Endothelial cell of umbilical vein (primary cell): ENCODE results near the gene INPP5K. TPM values are rescaled to one million over a fixed set of nuclear protein-coding genes. Genes with fewer than 3 reads are reported as not detected.

Experiments used
- BruUV-seq: library from RNA; stranded (reverse); fragments of 400-500 nt; replicated peaks from 2 replicates; lab custom pipeline; 2021; lab: Mats Ljungman, UMichigan
- CTCF ChIA-PET: fragments of 300-600, 350-600 bp; sonication (Branson Sonifier 250); formaldehyde crosslinking; loops from one replicate; lab custom pipeline; 2021; ENCODE audit warnings: antibody characterized with exemption, inconsistent platforms; lab: Charles Lee
- POLR2A ChIA-PET: fragments of 300-600, 350-600 bp; sonication (Branson Sonifier 250); formaldehyde crosslinking; loops from one replicate; lab custom pipeline; 2021; ENCODE audit warnings: antibody characterized with exemption, inconsistent platforms; lab: Charles Lee
- DNase-seq: peaks from one replicate; pipeline ENCODE4 v3.0.0-alpha.2; 2011; ENCODE audit warnings: low read depth, low spot score
- FAIRE-seq: peaks from 2 replicates; lab custom pipeline; 2011; peaks lifted over from hg19 to GRCh38; lab: Jason Lieb, UNC
- H2AFZ ChIP-seq: 2 replicates; pipeline ENCODE4 v1.6.0; 2012; ENCODE audit warnings: low read depth, low read length, control low read depth, inconsistent platforms
- H3K27ac ChIP-seq: 2 replicates; pipeline ENCODE4 v1.5.1; 2011; ENCODE audit warnings: low read depth, mild to moderate bottlenecking, control low read depth, low read length, moderate library complexity; ENCODE audit not compliant: insufficient read depth
- H3K27me3 ChIP-seq, 2 experiments: 2 replicates each; pipeline versions ENCODE4 v1.6.0 to v1.6.1; 2011; ENCODE audit warnings: low read length in 2 of 2, mixed read lengths in 1 of 2; ENCODE audit not compliant: control insufficient read depth in 2 of 2, insufficient read depth in 2 of 2
- H3K36me3 ChIP-seq, 2 experiments: 2 replicates in 1 of 2; 3 replicates in 1 of 2; pipeline ENCODE4 v1.5.1; 2011; ENCODE audit warnings: low read length in 2 of 2, mild to moderate bottlenecking in 1 of 2, moderate library complexity in 1 of 2; ENCODE audit not compliant: control insufficient read depth in 2 of 2, insufficient read depth in 2 of 2; ENCODE audit errors: extremely low read depth in 1 of 2
- H3K4me1 ChIP-seq: 3 replicates; pipeline ENCODE4 v1.5.1; 2011; ENCODE audit warnings: mild to moderate bottlenecking, low read length; ENCODE audit not compliant: control insufficient read depth, insufficient read depth; ENCODE audit errors: extremely low read depth
- H3K4me2 ChIP-seq: 2 replicates; pipeline ENCODE4 v1.6.1; 2011; ENCODE audit warnings: low read length, control low read depth, mixed read lengths; ENCODE audit not compliant: insufficient read depth
- H3K4me3 ChIP-seq, 3 experiments: fragments of 200-600 bp in 1 of 3; sonication (generic), shearing (Covaris generic) in 1 of 3; replicated peaks in 1 of 3; 2 replicates each; pipeline ENCODE4 v1.5.1; 2011 to 2016; ENCODE audit warnings: control low read depth in 3 of 3, low read length in 3 of 3, mild to moderate bottlenecking in 2 of 3, inconsistent platforms in 1 of 3, low read depth in 1 of 3, moderate library complexity in 1 of 3; ENCODE audit not compliant: insufficient read depth in 1 of 3
- H3K79me2 ChIP-seq: 2 replicates; pipeline ENCODE4 v1.6.0; 2012; ENCODE audit warnings: low read length, inconsistent platforms; ENCODE audit not compliant: control insufficient read depth, insufficient read depth
- H3K9ac ChIP-seq: replicated peaks from 2 replicates; pipeline ENCODE3; 2011; ENCODE audit warnings: low read length, control low read depth; ENCODE audit not compliant: insufficient read depth; ENCODE audit errors: extremely low read depth
- H3K9me1 ChIP-seq: replicated peaks from 3 replicates; pipeline ENCODE4 v1.6.0; 2011; ENCODE audit warnings: mild to moderate bottlenecking, low read length; ENCODE audit not compliant: control insufficient read depth, insufficient read depth; ENCODE audit errors: extremely low read depth
- H3K9me3 ChIP-seq: replicated peaks from 2 replicates; pipeline ENCODE4 v1.5.1; 2012; ENCODE audit warnings: low read length, inconsistent platforms; ENCODE audit not compliant: control insufficient read depth, insufficient read depth
- H4K20me1 ChIP-seq: replicated peaks from 2 replicates; pipeline ENCODE3; 2011; ENCODE audit warnings: mild to moderate bottlenecking, low read length; ENCODE audit not compliant: control insufficient read depth, insufficient read depth; ENCODE audit errors: extremely low read depth
- EZH2 ChIP-seq: IDR thresholded peaks from 2 replicates; pipeline ENCODE4 v1.6.1; 2012; ENCODE audit warnings: borderline replicate concordance, low read depth, mild to moderate bottlenecking, moderate library complexity, low read length, inconsistent platforms; ENCODE audit not compliant: severe bottlenecking
- FOS ChIP-seq: IDR thresholded peaks from 2 replicates; pipeline ENCODE4 v1.6.1; 2011; ENCODE audit warnings: mild to moderate bottlenecking, low read length, moderate library complexity, borderline replicate concordance; ENCODE audit not compliant: insufficient read depth
- GATA2 ChIP-seq: IDR thresholded peaks from 2 replicates; pipeline ENCODE4 v1.7.0; 2011; ENCODE audit warnings: low read depth, mild to moderate bottlenecking, moderate library complexity, mixed read lengths, low read length; ENCODE audit not compliant: insufficient read length, insufficient read depth
- JUN ChIP-seq: IDR thresholded peaks from 2 replicates; pipeline ENCODE4 v1.6.1; 2011; ENCODE audit warnings: borderline replicate concordance, low read depth; ENCODE audit not compliant: insufficient read length, insufficient read depth
- MYC ChIP-seq: IDR thresholded peaks from one replicate; pipeline ENCODE4 v1.6.1; 2011; ENCODE audit warnings: mild to moderate bottlenecking, low read depth, low read length
- POLR2A ChIP-seq: IDR thresholded peaks from 2 replicates; pipeline ENCODE4 v1.6.1; 2012; ENCODE audit warnings: low read depth, mild to moderate bottlenecking, control low read depth, low read length
- POLR2AphosphoS5 ChIP-seq: IDR thresholded peaks from 2 replicates; pipeline ENCODE4 v1.6.1; 2012; ENCODE audit warnings: low read depth, mild to moderate bottlenecking, control low read depth, low read length, moderate library complexity; ENCODE audit not compliant: insufficient read depth
- dilution Hi-C: fragments of 300-500 bp; cut with MboI; formaldehyde crosslinking; loops from one replicate; pipeline ENCODE4 v1.15.0; 2019; ENCODE audit warnings: low sequenced_read_pairs; ENCODE audit not compliant: extremely low pct_ligation_motif_present
- intact Hi-C: fragments of 100-400 bp; cut with micrococcal nuclease; formaldehyde crosslinking; loops from one replicate; pipeline ENCODE4 v1.10.0; 2022
- polyA plus RNA-seq, 4 experiments: library from polyadenylated mRNA; depleted of rRNA in 3 of 4; stranded (reverse) in 3 of 4; unstranded in 1 of 4; fragments of >200 nt; gene quantifications; 2 replicates each; pipeline versions ENCODE4 v1.2.1 to v1.2.3, GENCODE V29; 2011 to 2012; ENCODE audit warnings: missing spikeins in 1 of 4
- total RNA-seq: library from RNA; stranded (reverse); gene quantifications from 2 replicates; pipeline ENCODE4 v1.2.3, GENCODE V29; 2021
- TF ChIP-seq, protein P1 (sequence below), 2 donors: IDR thresholded peaks; 1 replicate in 1 of 2; 2 replicates in 1 of 2; pipeline ENCODE4 v1.5.1; 2011; ENCODE audit warnings: low read length in 2 of 2, mild to moderate bottlenecking in 2 of 2, moderate library complexity in 2 of 2, control low read depth in 1 of 2, inconsistent platforms in 1 of 2, low read depth in 1 of 2; ENCODE audit not compliant: insufficient read depth in 1 of 2; ENCODE audit errors: extremely low read depth in 1 of 2
- TF ChIP-seq, protein P2 (sequence below): IDR thresholded peaks from 2 replicates; pipeline ENCODE4 v1.6.1; 2011; ENCODE audit not compliant: insufficient read depth, insufficient read length

INPP5K gene
- total and polyA plus RNA-seq, 2 donors (not counting 3 experiments of a cell fraction or from before 2014, with no cell fraction given) = 44.2 to 54.1 TPM

DNA sequence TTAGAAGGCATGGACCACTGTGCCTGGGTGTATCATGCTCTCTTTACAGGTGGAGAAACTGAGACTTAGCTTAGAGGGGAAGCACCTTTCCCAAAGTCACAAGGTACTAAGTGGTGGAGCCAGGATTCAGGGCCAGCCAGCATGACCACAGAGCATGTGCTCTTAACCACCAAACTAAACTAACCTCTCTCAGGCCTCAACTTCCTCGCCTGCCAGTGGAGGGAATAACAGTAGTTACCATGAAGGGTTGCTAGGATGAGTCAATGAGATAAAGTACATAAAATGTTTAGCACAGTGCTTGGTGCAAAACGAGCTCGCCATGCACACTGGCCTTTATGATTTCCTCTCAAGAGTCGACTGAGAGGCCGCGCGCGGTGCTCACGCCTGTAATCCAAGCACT is 17.5 kb downstream of the INPP5K start:
- no peak for TF ChIP-seq GATA2
- TF ChIP-seq MYC = no peak
- TF ChIP-seq EZH2 = no peak
- no peak for TF ChIP-seq POLR2A
- CTCF ChIA-PET = interaction anchor here (1.0 to 3.4 kb wide), 3 partner anchors 11 to 133 kb away, joined by 5 to 17 read pairs (median 5); no protein-coding TSS in a partner anchor
- Histone ChIP-seq H2AFZ (no peak overlapping the region), H3K27me3 (no peaks in the 10 kb centered on the region), H3K9me3 (no peaks in the 10 kb centered on the region), H3K4me1 (peaks cover 2% of the 10 kb centered on the region), H3K79me2 (no peaks in the 10 kb centered on the region), H3K9ac (no peak overlapping the region), H3K36me3 (peaks cover 3 to 8% of the 10 kb centered on the region in 2 experiments), H3K4me2 (no peak overlapping the region), H3K27ac (no peak overlapping the region), H4K20me1 (no peaks in the 10 kb centered on the region), H3K4me3 (no peak overlapping the region), H3K9me1 (no peaks in the 10 kb centered on the region)
- dilution Hi-C loops (no loop called here), intact Hi-C loops (no loop called here)
- no peak for FAIRE-seq
- no peak for DNase-seq
- BruUV-seq = no TSS peak
- POLR2A ChIA-PET = no interaction called here

DNA sequence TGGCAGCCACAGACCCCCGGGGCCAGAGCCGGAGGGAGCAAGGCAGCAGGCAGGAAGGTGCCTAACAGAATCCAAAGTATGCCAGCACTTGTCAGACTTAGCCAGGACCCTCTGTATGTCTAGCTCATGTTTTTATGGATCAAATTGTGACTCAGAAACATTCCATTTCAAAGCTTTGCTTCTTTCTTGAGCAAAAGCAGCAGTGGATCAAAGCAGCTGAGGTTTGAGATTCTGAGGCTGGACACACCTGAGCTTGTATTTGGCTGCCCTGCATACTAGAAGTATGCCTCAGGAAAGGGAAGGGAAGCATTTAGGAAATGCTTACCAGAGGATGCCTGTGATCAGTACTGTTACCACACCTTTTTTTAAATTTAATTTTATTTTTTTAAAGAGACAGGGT is 18.2 kb downstream of the INPP5K start:
- ChIA-PET CTCF (interaction anchor here (1.2 to 3.4 kb wide), 4 partner anchors 12 to 133 kb away, joined by 5 to 17 read pairs (median 6); partner anchors contain the start of gene INPP5K), POLR2A (no interaction called here)
- dilution Hi-C loops = no loop called here
- no peak for DNase-seq
- intact Hi-C loops = no loop called here
- Histone ChIP-seq H4K20me1 (no peaks in the 10 kb centered on the region), H3K27ac (no peak overlapping the region), H3K9me1 (no peaks in the 10 kb centered on the region), H3K27me3 (no peaks in the 10 kb centered on the region), H3K36me3 (peaks cover 3 to 8% of the 10 kb centered on the region in 2 experiments), H3K9me3 (no peaks in the 10 kb centered on the region), H3K4me3 (no peak overlapping the region), H3K4me2 (no peak overlapping the region), H3K4me1 (peaks cover 8% of the 10 kb centered on the region), H2AFZ (no peak overlapping the region), H3K79me2 (no peaks in the 10 kb centered on the region), H3K9ac (no peak overlapping the region)
- TF ChIP-seq POLR2A (no peak), FOS (no peak), MYC (no peak), EZH2 (no peak), JUN (no peak), GATA2 (no peak), POLR2AphosphoS5 (no peak)
- TF ChIP-seq, protein P1, sequence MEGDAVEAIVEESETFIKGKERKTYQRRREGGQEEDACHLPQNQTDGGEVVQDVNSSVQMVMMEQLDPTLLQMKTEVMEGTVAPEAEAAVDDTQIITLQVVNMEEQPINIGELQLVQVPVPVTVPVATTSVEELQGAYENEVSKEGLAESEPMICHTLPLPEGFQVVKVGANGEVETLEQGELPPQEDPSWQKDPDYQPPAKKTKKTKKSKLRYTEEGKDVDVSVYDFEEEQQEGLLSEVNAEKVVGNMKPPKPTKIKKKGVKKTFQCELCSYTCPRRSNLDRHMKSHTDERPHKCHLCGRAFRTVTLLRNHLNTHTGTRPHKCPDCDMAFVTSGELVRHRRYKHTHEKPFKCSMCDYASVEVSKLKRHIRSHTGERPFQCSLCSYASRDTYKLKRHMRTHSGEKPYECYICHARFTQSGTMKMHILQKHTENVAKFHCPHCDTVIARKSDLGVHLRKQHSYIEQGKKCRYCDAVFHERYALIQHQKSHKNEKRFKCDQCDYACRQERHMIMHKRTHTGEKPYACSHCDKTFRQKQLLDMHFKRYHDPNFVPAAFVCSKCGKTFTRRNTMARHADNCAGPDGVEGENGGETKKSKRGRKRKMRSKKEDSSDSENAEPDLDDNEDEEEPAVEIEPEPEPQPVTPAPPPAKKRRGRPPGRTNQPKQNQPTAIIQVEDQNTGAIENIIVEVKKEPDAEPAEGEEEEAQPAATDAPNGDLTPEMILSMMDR (IDR thresholded peaks at IDR 0.05; ENCODE audit: extremely low read depth in 1 of 2, insufficient read depth in 1 of 2, low read depth in 1 of 2, low read length in 2 of 2) = no peak
- TF ChIP-seq, protein P2, sequence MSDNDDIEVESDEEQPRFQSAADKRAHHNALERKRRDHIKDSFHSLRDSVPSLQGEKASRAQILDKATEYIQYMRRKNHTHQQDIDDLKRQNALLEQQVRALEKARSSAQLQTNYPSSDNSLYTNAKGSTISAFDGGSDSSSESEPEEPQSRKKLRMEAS = no peak
- no TSS peak for BruUV-seq
- FAIRE-seq = no peak
